IMR-90 (cell line): ENCODE results near the gene PLB1. TPM values are rescaled to one million over a fixed set of nuclear protein-coding genes. Genes with fewer than 3 reads are reported as not detected.
A peak's percentile ranks its signal among the peaks of the same experiment; 100 is the strongest.

Experiments used
- ATAC-seq: fragments of 200-7000 bp; cut with Tn5 transposase; 2 replicates; pipeline ENCODE4 v1.9.1; 2020; ENCODE audit warnings: low read depth, mild to moderate bottlenecking, moderate library complexity
- BruUV-seq: library from RNA; stranded (reverse); fragments of 400-500 nt; replicated peaks from 2 replicates; lab custom pipeline; 2021; lab: Mats Ljungman, UMichigan
- CTCF ChIA-PET: fragments of 300-600 bp; formaldehyde crosslinking; extraction: SDS; loops from one replicate; lab custom pipeline; 2021; ENCODE audit warnings: antibody characterized with exemption; lab: Yijun Ruan, JAX
- POLR2A ChIA-PET: fragments of 300-600 bp; sonication (Branson Sonifier 250); formaldehyde crosslinking; loops from one replicate; lab custom pipeline; 2022; ENCODE audit warnings: antibody characterized with exemption; ENCODE audit not compliant: unreplicated experiment; lab: Charles Lee
- DNase-seq: peaks from one replicate; pipeline ENCODE4 v3.0.0; 2013
- H2AFZ ChIP-seq: replicated peaks from 2 replicates; pipeline ENCODE3; 2013; ENCODE audit warnings: low read length, mild to moderate bottlenecking; ENCODE audit not compliant: poor library complexity
- H2AK5ac ChIP-seq: 2 replicates; pipeline ENCODE4 v1.6.1; 2013; ENCODE audit warnings: low read depth, low read length, inconsistent platforms
- H2AK9ac ChIP-seq: replicated peaks from 2 replicates; pipeline ENCODE3; 2013; ENCODE audit warnings: mild to moderate bottlenecking, low read depth, low read length, moderate library complexity; ENCODE audit not compliant: poor library complexity
- H2BK120ac ChIP-seq: 2 replicates; pipeline ENCODE4 v1.6.1; 2013; ENCODE audit warnings: low read depth, low read length, inconsistent platforms
- H2BK15ac ChIP-seq: 3 replicates; pipeline ENCODE4 v1.6.1; 2013; ENCODE audit warnings: low read depth, low read length, inconsistent platforms
- H2BK20ac ChIP-seq: 2 replicates; pipeline ENCODE4 v1.6.1; 2013; ENCODE audit warnings: low read depth, mild to moderate bottlenecking, inconsistent platforms, low read length, moderate library complexity
- H2BK5ac ChIP-seq: 2 replicates; pipeline ENCODE4 v1.6.1; 2013; ENCODE audit warnings: mild to moderate bottlenecking, low read depth, low read length, inconsistent platforms; ENCODE audit not compliant: poor library complexity, severe bottlenecking
- H3K14ac ChIP-seq: replicated peaks from 2 replicates; pipeline ENCODE4 v1.6.1; 2013; ENCODE audit warnings: low read depth, low read length, inconsistent platforms
- H3K18ac ChIP-seq: 2 replicates; pipeline ENCODE4 v1.6.1; 2013; ENCODE audit warnings: low read depth, low read length, control low read depth
- H3K23ac ChIP-seq: 2 replicates; pipeline ENCODE4 v1.6.1; 2013; ENCODE audit warnings: low read depth, low read length, inconsistent platforms
- H3K27ac ChIP-seq: 2 replicates; pipeline ENCODE4 v1.5.1; 2013; ENCODE audit warnings: mild to moderate bottlenecking, control low read depth, low read length; ENCODE audit not compliant: insufficient read depth
- H3K27me3 ChIP-seq: 2 replicates; pipeline ENCODE4 v1.6.1; 2013; ENCODE audit warnings: low read length; ENCODE audit not compliant: control insufficient read depth, insufficient read depth
- H3K36me3 ChIP-seq: 2 replicates; pipeline ENCODE4 v1.6.1; 2013; ENCODE audit warnings: low read length, mixed read lengths; ENCODE audit not compliant: control insufficient read depth, insufficient read depth
- H3K4ac ChIP-seq: 2 replicates; pipeline ENCODE4 v1.6.1; 2013; ENCODE audit warnings: low read depth, low read length, inconsistent platforms
- H3K4me1 ChIP-seq: 2 replicates; pipeline ENCODE4 v1.6.1; 2013; ENCODE audit warnings: low read length, mixed read lengths; ENCODE audit not compliant: control insufficient read depth, insufficient read depth
- H3K4me2 ChIP-seq: 2 replicates; pipeline ENCODE4 v1.6.1; 2013; ENCODE audit warnings: low read depth, mild to moderate bottlenecking, control low read depth, low read length, moderate library complexity
- H3K4me3 ChIP-seq: 2 replicates; pipeline ENCODE4 v1.5.1; 2013; ENCODE audit warnings: low read depth, mild to moderate bottlenecking, control low read depth, low read length, moderate library complexity; ENCODE audit not compliant: insufficient read depth
- H3K56ac ChIP-seq: 2 replicates; pipeline ENCODE4 v1.6.1; 2013; ENCODE audit warnings: low read length, inconsistent platforms; ENCODE audit not compliant: insufficient read depth; ENCODE audit errors: extremely low read depth
- H3K79me1 ChIP-seq, 2 experiments: 2 replicates each; pipeline ENCODE4 v1.6.1; 2013; ENCODE audit warnings: low read length in 2 of 2, inconsistent platforms in 1 of 2, low read depth in 1 of 2
- H3K9ac ChIP-seq: 2 replicates; pipeline ENCODE4 v1.6.1; 2013; ENCODE audit warnings: low read depth, low read length, control low read depth
- H3K9me1 ChIP-seq: 2 replicates; pipeline ENCODE4 v1.6.1; 2013; ENCODE audit warnings: low read length, inconsistent platforms; ENCODE audit not compliant: insufficient read depth
- H3K9me3 ChIP-seq: 2 replicates; pipeline ENCODE4 v1.6.1; 2013; ENCODE audit warnings: low read length; ENCODE audit not compliant: control insufficient read depth, insufficient read depth
- H4K20me1 ChIP-seq: 2 replicates; pipeline ENCODE4 v1.6.1; 2013; ENCODE audit warnings: low read length, inconsistent platforms; ENCODE audit not compliant: insufficient read depth
- H4K5ac ChIP-seq: 2 replicates; pipeline ENCODE4 v1.6.1; 2013; ENCODE audit warnings: mild to moderate bottlenecking, low read depth, low read length, control low read depth
- H4K8ac ChIP-seq, 2 experiments: 2 replicates each; pipeline ENCODE4 v1.6.1; 2013; ENCODE audit warnings: low read depth in 2 of 2, low read length in 2 of 2, control low read depth in 1 of 2, inconsistent platforms in 1 of 2
- H4K91ac ChIP-seq: 2 replicates; pipeline ENCODE4 v1.6.1; 2013; ENCODE audit warnings: low read depth, low read length, inconsistent platforms; ENCODE audit not compliant: insufficient read depth
- BHLHE40 ChIP-seq: fragments of 150-350 bp; IDR thresholded peaks from 2 replicates; pipeline ENCODE4 v1.6.1; 2016; ENCODE audit warnings: mild to moderate bottlenecking, low read depth, low read length
- CEBPB ChIP-seq: IDR thresholded peaks from 2 replicates; pipeline ENCODE4 v1.6.1; 2012; ENCODE audit warnings: low read depth, low read length, improper control_type of control experiment
- CHD1 ChIP-seq: IDR thresholded peaks from 2 replicates; pipeline ENCODE4 v1.6.1; 2012; ENCODE audit warnings: low read depth, low read length, improper control_type of control experiment
- MAZ ChIP-seq: IDR thresholded peaks from 2 replicates; pipeline ENCODE4 v1.6.1; 2012; ENCODE audit warnings: low read depth, mild to moderate bottlenecking, low read length, improper control_type of control experiment, moderate library complexity, borderline replicate concordance
- MXI1 ChIP-seq: IDR thresholded peaks from 2 replicates; pipeline ENCODE4 v1.6.1; 2012; ENCODE audit warnings: low read depth, mild to moderate bottlenecking, low read length, moderate library complexity, borderline replicate concordance
- NFE2L2 ChIP-seq: fragments of 150-350 bp; IDR thresholded peaks from 2 replicates; pipeline ENCODE4 v1.6.1; 2016; ENCODE audit warnings: low read depth, mild to moderate bottlenecking, low read length
- RAD21 ChIP-seq: IDR thresholded peaks from 2 replicates; pipeline ENCODE4 v1.6.1; 2012; ENCODE audit warnings: low read length, improper control_type of control experiment
- RCOR1 ChIP-seq: IDR thresholded peaks from 2 replicates; pipeline ENCODE4 v1.6.1; 2012; ENCODE audit warnings: mild to moderate bottlenecking, low read length, improper control_type of control experiment; ENCODE audit not compliant: insufficient replicate concordance
- RFX5 ChIP-seq: IDR thresholded peaks from 2 replicates; pipeline ENCODE4 v1.8.0; 2012; ENCODE audit warnings: low read depth, mild to moderate bottlenecking, low read length, moderate library complexity
- SMC3 ChIP-seq: fragments of 150-350 bp; IDR thresholded peaks from 2 replicates; pipeline ENCODE4 v1.6.1; 2016; ENCODE audit warnings: low read depth, mild to moderate bottlenecking, antibody characterized with exemption, low read length, moderate library complexity
- WGBS, 2 experiments: methylation state at CpG; one replicate each; pipeline versions ENCODE4 v1.1.5 to v1.1.7; 2013; ENCODE audit warnings: missing lambda C conversion rate in 2 of 2; ENCODE audit not compliant: insufficient read length in 1 of 2; ENCODE audit errors: extremely low coverage in 2 of 2; 5-methylcytosine and 5-hydroxymethylcytosine counted together
- dilution Hi-C: fragments of 300-500 bp; cut with HindIII; formaldehyde crosslinking; loops from one replicate; pipeline ENCODE4 v1.14.3; 2018; ENCODE audit warnings: low sequenced_read_pairs; ENCODE audit not compliant: unreplicated experiment
- in situ Hi-C: fragments of 300-500 bp; cut with MboI; formaldehyde crosslinking; loops from 3 replicates; pipeline ENCODE4 v1.14.3; 2019; ENCODE audit warnings: low sequenced_read_pairs, inconsistent platforms, mixed read lengths
- intact Hi-C: fragments of 100-400 bp; cut with micrococcal nuclease; formaldehyde crosslinking; loops from 2 replicates; pipeline ENCODE4 v1.10.0; 2022
- polyA plus RNA-seq, 3 experiments: library from polyadenylated mRNA; depleted of rRNA; stranded (reverse); fragments of >200 nt; gene quantifications; 2 replicates each; pipeline ENCODE4 v1.2.3, GENCODE V29; 2012; ENCODE audit warnings: low replicate concordance in 1 of 3
- total RNA-seq: library from RNA; depleted of rRNA; stranded (reverse); fragments of >200 nt; gene quantifications from 2 replicates; pipeline ENCODE4 v1.2.3, GENCODE V29; 2012
- TF ChIP-seq, protein P1 (sequence below): fragments of 150-350 bp; IDR thresholded peaks from 2 replicates; pipeline ENCODE4 v1.6.1; 2016; ENCODE audit warnings: low read depth, mild to moderate bottlenecking, low read length, moderate library complexity, borderline replicate concordance
- TF ChIP-seq, protein P2 (sequence below): conservative IDR thresholded peaks from 2 replicates; pipeline ENCODE4 v1.5.1; 2012; ENCODE audit warnings: mild to moderate bottlenecking, low read depth, low read length, improper control_type of control experiment
- TF ChIP-seq, protein P3 (sequence below): fragments of 150-350 bp; IDR thresholded peaks from 2 replicates; pipeline ENCODE4 v1.6.1; 2017; ENCODE audit warnings: mild to moderate bottlenecking, antibody characterized with exemption, low read length, low read depth

PLB1 gene
- total and polyA plus RNA-seq, 2 of the 4 experiments (the other 2 are of a cell fraction): 0.74 to 0.90 TPM

DNA sequence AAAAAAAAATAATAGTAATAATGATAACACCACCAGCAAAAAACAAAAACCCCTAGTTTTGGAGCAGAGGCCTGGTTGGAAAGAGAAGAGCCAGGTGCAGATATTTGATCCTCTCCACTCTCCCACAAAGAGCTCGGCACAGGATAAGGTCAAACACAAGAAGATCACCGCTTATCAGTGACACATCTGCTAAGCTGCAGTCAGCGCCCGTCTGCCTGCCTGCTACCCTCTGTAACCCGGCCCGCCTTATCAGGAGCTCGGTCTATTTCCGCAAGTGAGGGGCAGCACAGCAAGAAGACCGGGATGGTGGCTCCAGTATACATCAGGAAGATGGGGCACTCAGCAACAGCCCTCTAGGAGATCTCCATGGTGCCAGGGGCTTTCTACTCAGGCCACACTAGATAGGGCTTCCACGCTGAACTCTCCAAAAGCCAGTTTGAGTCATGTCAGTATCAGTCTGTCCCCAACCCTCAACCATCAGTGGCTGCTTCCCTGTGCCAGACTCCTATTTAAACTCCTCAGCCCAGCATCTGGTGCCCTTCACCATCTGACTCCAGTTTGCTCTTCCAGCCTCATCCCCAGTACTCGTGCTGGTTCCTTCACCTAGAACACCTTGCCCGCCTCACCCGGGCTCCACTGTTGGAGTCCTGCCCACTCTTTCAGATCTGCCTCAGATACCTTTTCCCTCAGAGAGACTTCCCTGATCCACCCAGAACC is 188.4 kb downstream of the PLB1 start:
- Histone ChIP-seq H4K5ac (no peak overlapping the region), H3K36me3 (no peaks in the 10 kb centered on the region), H2BK120ac (peak overlapping the region; percentile 45; the same call in 1 of the 2 replicates), H4K20me1 (no peaks in the 10 kb centered on the region), H3K27me3 (no peaks in the 10 kb centered on the region), H2AFZ (no peak overlapping the region), H2AK5ac (peak overlapping the region; percentile 40), H3K27ac (no peak overlapping the region), H3K9ac (no peak overlapping the region), H3K14ac (0 out of 2 replicates have a peak overlapping the region, but pooled peaks have one; percentile 34), H3K79me1 (0 out of 4 replicates have a peak, but pooled peaks cover 0 to 6% of the 10 kb centered on the region in 2 experiments), H3K4me3 (no peak overlapping the region), H3K4ac (peak overlapping the region; percentile 46; the same call in 1 of the 2 replicates), H2AK9ac (peak overlapping the region; percentile 37), H3K9me3 (no peaks in the 10 kb centered on the region), H3K23ac (no peak overlapping the region), H2BK15ac (0 out of 3 replicates have a peak overlapping the region, but pooled peaks have one; percentile 51), H2BK20ac (peak overlapping the region; percentile 1; the same call in 1 of the 2 replicates), H3K9me1 (peaks cover 22% of the 10 kb centered on the region), H3K4me2 (no peak overlapping the region), H4K8ac (peak overlapping the region in 1 of 2 experiments; percentile 41; a peak in 1 of 4 replicates), H4K91ac (peak overlapping the region; percentile 52; the same call in 1 of the 2 replicates), H3K4me1 (peaks cover 23% of the 10 kb centered on the region), H3K56ac (no peak overlapping the region), H3K18ac (no peak overlapping the region), H2BK5ac (no peak overlapping the region)
- intact Hi-C loops (loop anchor here (5.0 kb wide), 1 partner anchor 68 kb away; the partner anchor contains the start of gene PPP1CB), dilution Hi-C loops (no loop called here), in situ Hi-C loops (no loop called here)
- no peak for DNase-seq
- 94% methylated on average over 7 of the region's 13 CpGs; no CpG with 5 or more reads in 1 of the 2 experiments for WGBS, 2 experiments
- CTCF ChIA-PET: interaction anchor here (1.0 kb wide), 1 partner anchor 21 kb away, joined by 3 read pairs; no protein-coding TSS in a partner anchor
- POLR2A ChIA-PET: interaction anchor here (0.7 kb wide), 1 partner anchor 32 kb away, joined by 3 read pairs; no protein-coding TSS in a partner anchor
- no TSS peak for BruUV-seq
- no peak for ATAC-seq
- TF ChIP-seq SMC3 (no peak), RCOR1 (no peak), NFE2L2 (no peak), MAZ (no peak), CEBPB (no peak), MXI1 (no peak), BHLHE40 (no peak), RAD21 (no peak), RFX5 (no peak), CHD1 (no peak)
- TF ChIP-seq, protein P1, sequence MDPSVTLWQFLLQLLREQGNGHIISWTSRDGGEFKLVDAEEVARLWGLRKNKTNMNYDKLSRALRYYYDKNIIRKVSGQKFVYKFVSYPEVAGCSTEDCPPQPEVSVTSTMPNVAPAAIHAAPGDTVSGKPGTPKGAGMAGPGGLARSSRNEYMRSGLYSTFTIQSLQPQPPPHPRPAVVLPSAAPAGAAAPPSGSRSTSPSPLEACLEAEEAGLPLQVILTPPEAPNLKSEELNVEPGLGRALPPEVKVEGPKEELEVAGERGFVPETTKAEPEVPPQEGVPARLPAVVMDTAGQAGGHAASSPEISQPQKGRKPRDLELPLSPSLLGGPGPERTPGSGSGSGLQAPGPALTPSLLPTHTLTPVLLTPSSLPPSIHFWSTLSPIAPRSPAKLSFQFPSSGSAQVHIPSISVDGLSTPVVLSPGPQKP: no peak
- TF ChIP-seq, protein P2, sequence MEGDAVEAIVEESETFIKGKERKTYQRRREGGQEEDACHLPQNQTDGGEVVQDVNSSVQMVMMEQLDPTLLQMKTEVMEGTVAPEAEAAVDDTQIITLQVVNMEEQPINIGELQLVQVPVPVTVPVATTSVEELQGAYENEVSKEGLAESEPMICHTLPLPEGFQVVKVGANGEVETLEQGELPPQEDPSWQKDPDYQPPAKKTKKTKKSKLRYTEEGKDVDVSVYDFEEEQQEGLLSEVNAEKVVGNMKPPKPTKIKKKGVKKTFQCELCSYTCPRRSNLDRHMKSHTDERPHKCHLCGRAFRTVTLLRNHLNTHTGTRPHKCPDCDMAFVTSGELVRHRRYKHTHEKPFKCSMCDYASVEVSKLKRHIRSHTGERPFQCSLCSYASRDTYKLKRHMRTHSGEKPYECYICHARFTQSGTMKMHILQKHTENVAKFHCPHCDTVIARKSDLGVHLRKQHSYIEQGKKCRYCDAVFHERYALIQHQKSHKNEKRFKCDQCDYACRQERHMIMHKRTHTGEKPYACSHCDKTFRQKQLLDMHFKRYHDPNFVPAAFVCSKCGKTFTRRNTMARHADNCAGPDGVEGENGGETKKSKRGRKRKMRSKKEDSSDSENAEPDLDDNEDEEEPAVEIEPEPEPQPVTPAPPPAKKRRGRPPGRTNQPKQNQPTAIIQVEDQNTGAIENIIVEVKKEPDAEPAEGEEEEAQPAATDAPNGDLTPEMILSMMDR: no peak
- TF ChIP-seq, protein P3, sequence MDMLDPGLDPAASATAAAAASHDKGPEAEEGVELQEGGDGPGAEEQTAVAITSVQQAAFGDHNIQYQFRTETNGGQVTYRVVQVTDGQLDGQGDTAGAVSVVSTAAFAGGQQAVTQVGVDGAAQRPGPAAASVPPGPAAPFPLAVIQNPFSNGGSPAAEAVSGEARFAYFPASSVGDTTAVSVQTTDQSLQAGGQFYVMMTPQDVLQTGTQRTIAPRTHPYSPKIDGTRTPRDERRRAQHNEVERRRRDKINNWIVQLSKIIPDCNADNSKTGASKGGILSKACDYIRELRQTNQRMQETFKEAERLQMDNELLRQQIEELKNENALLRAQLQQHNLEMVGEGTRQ: no peak
